Right ventricle myocardium superior (tissue), 1 donor: ENCODE measurements around the gene TCF23. TPM values are rescaled to one million over a fixed set of nuclear protein-coding genes. Genes with fewer than 3 reads are reported as not detected.
"Not testable (repeated sequence)": the region's sequence is repeated elsewhere in the genome, so short reads cannot be mapped to it uniquely, and the experiment has no call there.

Experiments
- ATAC-seq: fragments of 200-7000 bp; cut with Tn5 transposase; one replicate; pipeline ENCODE4 v1.9.1; 2020; ENCODE audit warnings: mild to moderate bottlenecking; ENCODE audit not compliant: poor library complexity
- DNase-seq: peaks from one replicate; pipeline ENCODE4 v3.0.0-alpha.2; 2020
- intact Hi-C: fragments of 100-400 bp; cut with DNase I; formaldehyde crosslinking; loops from one replicate; pipeline ENCODE4 v1.11.2; 2022
- long read RNA-seq: library from polyadenylated mRNA; unstranded; transcript quantifications from one replicate; pipeline ENCODE4 v2.0.0, GENCODE V29; 2021
- total RNA-seq: library from RNA; stranded (reverse); fragmentation: NEBNext Ultra II Directional; extraction: Animal tissue kit (Norgen Biotek cat#: 25700); gene quantifications from one replicate; pipeline ENCODE4 v1.2.1, GENCODE V29; 2021
- donor health status: DM: no; HTN: yes; CAD: no; lungs with severe emphysema.

TCF23 gene
- not detected for total RNA-seq
- long read RNA-seq: 0 reads

DNA sequence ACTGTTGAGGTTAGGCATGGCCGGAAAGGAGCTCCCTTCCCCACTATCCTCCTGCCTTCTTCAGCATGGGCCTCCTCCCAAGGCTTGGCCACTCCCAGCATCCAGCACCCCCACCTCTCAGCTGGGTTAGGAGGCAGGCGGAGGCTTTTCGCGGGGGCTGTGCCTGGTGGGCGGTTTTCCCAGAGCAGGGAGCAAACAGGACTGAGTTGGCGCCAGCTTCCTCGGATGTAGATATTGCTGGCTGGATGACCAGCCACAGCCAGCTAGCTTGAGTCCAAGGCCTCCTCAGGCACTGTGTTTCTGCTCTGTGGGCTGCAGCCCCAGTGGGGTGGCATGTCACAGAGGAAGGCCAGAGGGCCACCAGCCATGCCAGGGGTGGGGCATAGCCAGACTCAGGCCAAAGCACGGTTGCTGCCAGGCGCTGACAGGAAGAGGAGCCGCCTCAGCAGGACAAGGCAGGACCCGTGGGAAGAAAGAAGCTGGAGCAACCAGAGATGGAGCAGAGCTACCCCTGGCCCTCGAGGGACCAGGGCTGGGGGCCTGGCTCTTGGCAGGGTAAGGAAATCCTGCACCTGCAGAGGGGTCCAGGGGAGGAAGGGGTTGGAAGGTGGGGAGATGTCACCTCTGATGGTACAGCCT is at the start of gene TCF23:
Gene TCF23, plus strand, starts transcription at position 204 of the 639 bp plus-strand sequence. Its CDS starts 130 bp downstream, at position 334.
- intact Hi-C loops: no loop called here
- no peak for DNase-seq
- no peak for ATAC-seq

DNA sequence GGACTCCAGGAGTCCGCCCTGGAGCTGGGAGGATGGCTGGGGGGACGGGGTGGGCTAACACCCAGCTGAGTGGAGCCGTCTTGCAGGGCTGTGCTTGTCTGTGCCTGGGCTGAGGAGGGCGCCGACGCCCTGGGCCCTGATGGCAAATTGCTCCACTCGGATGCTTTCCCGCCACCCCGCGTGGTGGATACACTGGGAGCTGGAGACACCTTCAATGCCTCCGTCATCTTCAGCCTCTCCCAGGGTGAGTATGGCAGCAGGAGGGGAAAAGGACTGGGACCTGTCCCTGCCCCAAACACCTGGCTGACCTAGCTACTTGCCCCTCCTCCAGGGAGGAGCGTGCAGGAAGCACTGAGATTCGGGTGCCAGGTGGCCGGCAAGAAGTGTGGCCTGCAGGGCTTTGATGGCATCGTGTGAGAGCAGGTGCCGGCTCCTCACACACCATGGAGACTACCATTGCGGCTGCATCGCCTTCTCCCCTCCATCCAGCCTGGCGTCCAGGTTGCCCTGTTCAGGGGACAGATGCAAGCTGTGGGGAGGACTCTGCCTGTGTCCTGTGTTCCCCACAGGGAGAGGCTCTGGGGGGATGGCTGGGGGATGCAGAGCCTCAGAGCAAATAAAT is 49.4 kb upstream of the TCF23 start:
- intact Hi-C loops: loop anchor here (5.0 kb wide), 1 partner anchor 93 kb away; no protein-coding TSS in a partner anchor
- no peak for DNase-seq
- no peak for ATAC-seq

DNA sequence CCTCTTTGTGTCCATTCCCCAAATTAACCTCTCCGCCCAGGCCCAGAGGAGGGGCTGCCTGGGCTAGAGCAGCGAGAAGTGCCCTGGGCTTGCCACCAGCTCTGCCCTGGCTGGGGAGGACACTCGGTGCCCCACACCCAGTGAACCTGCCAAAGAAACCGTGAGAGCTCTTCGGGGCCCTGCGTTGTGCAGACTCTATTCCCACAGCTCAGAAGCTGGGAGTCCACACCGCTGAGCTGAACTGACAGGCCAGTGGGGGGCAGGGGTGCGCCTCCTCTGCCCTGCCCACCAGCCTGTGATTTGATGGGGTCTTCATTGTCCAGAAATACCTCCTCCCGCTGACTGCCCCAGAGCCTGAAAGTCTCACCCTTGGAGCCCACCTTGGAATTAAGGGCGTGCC is 48.8 kb upstream of the TCF23 start:
- ATAC-seq: no peak
- no peak for DNase-seq
- intact Hi-C loops: loop anchor here (5.0 kb wide), 1 partner anchor 177 kb away; the partner anchor contains the start of gene DNAJC5G

DNA sequence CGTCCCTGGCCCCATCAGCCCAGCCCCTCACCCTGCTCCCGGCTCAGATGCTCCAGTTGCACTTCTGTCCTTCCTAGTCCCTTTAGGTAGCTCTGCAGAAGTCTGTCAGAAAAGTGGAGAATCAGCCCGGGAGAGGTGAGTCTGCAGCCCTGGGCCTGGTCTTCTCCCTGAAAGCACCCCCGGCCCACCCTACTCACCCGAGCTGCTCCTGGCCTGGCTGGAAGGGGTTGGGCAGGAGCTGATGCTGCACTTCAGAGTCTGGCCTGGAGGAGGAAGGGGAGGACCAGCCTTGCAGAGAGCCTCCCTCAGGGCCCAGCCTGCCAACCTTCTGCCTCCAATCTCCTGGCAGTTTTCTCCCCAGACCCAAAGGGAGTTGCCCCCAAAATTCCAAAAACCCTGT is 46.5 kb upstream of the TCF23 start:
- no peak for ATAC-seq
- no peak for DNase-seq
- intact Hi-C loops: loop anchor here (5.0 kb wide), 1 partner anchor 175 kb away; the partner anchor contains the start of gene DNAJC5G

DNA sequence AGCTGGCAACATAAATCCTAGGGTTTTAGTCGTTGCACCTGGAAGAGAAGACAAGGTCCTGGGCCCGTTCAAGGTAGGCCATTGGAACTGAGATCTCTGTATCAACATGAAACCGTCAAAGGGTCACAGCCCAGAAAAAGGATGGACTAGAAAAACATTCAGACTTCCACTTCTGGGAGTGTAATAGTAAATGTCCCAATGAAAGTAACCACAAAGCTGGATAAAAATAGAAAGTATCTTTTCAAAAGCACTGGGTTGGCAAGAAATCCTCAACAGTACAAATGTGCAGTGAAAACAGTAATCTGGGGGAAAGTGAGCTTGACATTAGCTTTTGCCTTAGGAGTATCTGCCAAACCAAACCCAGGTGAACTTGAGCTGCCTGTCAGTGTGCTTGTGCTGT is 42.8 kb upstream of the TCF23 start:
- intact Hi-C loops: no loop called here
- ATAC-seq (no peak), DNase-seq (no peak)

DNA sequence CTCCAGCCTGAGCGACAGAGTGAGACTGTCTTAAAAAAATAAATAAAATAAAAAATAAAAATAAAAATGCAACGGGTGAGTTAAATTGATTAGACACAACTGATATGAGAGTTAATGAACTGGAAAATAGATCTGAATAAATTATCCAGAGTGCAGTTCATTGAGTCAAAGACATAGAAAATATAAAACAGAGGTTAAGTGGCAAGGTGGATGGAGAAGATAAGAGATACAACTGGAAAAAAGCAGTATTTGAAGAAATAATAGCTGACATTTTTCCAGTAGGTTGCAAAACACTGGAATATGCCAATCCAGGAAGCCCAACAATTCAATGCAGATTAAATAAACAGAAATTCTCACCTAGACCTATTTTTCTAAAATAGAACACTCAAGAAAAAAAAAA is 40.6 kb upstream of the TCF23 start:
- ATAC-seq: no peak
- intact Hi-C loops: no loop called here

DNA sequence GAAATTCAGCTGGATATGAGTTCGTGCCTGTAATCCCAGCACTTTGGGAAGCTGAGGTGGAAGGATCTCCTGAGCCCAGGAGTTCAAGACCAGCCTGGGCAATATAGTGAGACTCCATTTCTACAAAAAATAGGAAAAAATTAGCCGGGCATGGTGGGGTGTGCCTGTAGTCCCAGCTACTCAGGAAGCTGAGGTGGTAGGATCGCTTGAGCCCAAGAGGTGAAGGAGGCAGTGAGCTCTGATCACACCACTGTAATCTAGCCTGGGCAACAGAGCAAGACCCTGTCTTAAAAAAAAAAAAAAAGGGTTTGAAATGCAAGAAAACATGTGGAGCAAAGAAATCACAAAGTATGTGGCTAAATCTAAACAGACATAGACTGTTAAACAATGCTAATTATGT is 39.7 kb upstream of the TCF23 start:
- no peak for ATAC-seq
- no peak for DNase-seq
- intact Hi-C loops: no loop called here

More for the DNA sequence above, 40.6 kb upstream of the TCF23 start:
- DNase-seq: no peak

DNA sequence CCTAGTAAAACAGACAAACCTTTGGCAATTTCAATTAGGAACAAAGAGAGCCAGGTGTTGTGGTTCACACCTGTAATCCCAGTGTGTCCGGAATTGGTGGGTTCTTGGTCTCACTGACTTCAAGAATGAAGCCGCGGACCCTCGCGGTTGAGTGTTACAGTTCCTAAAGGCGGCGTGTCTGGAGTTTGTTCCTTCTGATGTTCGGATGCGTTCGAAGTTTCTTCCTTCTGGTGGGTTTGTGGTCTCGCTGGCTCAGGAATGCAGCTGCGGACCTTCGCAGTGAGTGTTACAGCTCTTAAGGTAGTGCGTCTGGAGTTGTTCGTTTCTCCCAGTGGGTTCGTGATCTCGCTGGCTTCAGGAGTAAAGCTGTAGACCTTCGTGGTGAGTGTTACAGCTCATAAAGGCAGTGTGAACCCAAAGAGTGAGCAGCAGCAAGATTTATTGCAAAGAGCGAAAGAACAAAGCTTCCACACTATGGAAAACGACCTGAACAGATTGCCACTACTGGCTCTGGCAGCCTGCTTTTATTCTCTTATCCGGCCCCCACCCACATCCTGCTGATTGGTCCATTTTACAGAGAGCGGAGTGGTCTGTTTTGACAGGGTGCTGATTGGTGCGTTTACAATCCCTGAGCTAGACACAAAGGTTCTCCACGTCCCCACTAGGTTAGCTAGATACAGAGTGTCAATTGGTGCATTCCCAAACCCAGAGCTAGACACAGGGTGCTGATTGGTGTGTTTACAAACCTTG is 38.0 kb upstream of the TCF23 start:
- intact Hi-C loops, DNase-seq, ATAC-seq: not testable (repeated sequence)

DNA sequence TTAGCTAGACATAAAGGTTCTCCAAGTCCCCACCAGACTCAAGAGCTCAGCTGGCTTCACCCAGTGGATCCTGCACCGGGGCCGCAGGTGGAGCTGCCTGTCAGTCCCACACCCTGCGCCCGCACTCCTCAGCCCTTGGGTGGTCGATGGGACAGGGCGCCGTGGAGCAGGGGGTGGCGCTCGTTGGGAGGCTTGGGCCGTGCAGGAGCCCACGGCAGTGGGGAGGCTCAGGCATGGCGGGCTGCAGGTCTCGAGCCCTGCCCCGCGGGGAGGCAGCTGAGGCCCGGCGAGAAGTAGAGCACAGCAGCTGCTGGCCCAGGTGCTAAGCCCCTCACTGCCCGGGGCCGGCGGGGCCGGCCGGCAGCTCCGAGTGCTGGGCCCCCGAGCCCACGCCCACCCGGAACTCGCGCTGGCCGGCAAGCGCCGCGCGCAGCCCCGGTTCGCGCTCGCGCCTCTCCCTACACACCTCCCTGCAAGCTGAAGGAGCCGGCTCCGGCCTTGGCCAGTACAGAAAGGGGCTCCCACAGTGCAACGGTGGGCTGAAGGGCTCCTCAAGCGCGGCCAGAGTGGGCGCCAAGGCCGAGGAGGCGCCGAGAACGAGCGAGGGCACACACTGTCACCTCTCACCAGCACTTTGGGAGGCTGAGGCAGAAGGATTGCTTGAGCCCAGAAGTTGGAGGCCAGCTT is 37.3 kb upstream of the TCF23 start:
- intact Hi-C loops, DNase-seq, ATAC-seq: not testable (repeated sequence)

DNA sequence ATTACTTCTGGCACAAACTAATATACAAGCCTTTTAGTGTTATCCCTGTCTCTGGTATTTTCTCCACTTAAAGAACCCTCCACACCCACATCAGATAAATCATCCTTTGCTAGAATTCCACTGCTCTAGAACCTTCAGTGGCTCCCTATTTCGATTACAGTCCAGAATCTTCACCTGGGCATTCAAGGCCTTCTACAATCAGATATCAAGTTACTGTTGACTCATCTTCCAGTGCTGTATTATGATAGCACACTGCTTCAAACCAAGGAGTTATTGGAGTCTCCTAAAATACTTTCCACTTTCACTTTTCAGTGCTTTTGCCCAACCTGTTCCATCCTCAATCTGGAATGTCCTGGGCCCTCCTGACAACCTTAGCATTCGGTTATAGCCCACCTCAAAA is 33.3 kb upstream of the TCF23 start:
- intact Hi-C loops: no loop called here
- ATAC-seq (no peak), DNase-seq (no peak)

DNA sequence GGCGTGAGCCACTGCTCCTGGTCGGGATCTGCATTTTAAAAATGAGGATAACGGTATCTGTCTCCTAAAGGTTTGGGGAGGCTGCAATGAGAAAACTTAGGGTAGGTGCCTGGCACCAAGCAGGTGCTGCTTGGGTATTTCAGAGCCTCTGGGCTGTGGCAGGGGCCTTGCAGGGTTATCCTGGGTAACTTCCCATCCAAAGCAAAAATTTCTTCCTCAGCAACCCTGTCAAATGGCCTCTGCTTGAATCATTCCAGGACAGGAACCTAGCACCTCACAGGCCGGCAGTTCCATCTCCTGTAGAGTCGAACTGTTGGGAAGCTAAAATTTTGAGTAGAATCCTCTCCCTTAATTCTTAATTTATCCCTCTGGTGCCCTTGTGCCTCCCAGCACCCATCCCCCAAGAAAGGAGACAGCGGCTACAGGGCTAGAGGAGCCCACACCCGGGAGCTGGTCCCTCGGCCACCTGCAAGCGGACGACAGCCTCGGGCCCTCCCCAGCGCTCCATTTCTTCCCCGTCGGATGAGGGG is 30.7 kb upstream of the TCF23 start:
- DNase-seq (no peak), ATAC-seq (no peak)
- intact Hi-C loops: no loop called here

DNA sequence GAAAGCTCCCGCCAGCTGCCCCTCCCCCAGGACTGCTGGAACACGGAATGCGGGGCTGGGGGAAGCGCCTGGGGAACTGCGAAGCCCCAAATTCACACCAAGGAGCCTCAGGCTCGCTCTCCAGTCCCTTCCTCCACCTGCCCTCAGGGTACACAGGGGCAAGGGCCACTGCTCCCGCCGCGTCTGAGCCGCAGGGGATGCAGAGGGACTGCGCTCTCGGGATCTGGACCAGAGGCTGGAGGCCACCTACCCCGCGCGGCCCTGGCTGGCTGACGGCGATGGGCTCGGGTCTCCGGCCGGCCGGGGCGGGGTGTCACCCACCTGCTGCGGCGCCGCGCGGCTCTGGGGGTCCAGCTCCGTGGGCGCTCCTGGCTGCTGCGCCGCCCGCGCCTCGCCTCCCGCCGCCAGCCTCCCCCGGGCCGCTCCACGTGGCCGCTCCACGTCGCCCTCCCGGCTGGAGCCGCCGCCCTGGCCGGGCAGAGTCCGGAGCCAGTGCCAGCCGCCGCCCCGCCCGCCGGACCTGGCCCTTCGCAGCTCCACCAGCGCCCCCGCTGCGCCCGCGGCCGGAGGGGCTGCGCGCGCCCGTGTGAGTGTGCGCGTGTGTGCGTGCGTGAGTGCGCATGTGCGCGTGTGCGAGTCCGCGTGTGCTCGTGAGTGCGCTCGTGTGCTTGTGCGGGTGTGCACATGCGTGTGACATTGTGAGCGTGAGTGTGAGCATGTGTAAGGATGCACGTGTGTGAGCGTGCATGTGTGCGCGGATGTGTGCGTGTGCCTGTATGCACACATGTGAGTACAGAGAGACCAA is 30.1 kb upstream of the TCF23 start, which contains the start of gene CGREF1:
Gene CGREF1, minus strand, starts transcription at position 604 of the 805 bp plus-strand sequence. CDS start 14,762 bp downstream, outside the sequence.
- no peak for DNase-seq
- intact Hi-C loops: no loop called here
- no peak for ATAC-seq

DNA sequence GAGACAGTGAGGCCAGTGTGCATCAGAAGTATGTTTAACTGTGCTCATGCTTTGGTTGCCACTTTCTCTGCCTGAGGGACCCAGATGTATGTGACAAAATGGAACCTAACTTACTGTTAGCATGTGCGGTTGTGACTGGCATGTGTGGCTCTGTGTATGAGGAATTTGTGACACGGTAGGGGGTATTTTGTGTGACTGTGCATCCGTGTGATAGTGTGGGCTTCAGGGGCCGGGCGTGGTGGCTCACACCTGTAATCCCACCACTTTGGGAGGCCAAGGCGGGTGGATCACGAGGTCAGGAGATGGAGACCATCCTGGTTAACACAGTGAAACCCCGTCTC is 29.5 kb upstream of the TCF23 start:
- DNase-seq, ATAC-seq, intact Hi-C loops: not testable (repeated sequence)

DNA sequence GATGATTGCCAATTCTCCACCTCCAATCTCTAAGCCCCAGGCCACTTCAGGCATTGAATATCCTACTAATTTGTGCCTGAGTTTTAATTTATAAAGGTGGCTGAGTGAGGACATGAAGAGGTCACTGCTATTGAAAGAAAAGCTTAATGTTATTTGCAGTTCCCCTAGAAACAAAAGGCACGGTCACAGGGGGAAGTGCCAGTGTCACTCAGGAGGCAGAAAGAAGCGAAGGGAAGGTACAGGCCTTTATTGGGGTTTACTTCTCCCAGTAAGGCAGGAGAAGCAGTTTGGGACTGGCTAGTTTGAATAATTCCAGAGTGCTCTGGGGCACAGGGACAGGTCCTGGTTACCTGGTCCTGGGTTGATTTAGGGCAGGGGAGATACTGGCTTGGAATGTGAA is 26.9 kb upstream of the TCF23 start:
- intact Hi-C loops: no loop called here
- DNase-seq (no peak), ATAC-seq (no peak)

DNA sequence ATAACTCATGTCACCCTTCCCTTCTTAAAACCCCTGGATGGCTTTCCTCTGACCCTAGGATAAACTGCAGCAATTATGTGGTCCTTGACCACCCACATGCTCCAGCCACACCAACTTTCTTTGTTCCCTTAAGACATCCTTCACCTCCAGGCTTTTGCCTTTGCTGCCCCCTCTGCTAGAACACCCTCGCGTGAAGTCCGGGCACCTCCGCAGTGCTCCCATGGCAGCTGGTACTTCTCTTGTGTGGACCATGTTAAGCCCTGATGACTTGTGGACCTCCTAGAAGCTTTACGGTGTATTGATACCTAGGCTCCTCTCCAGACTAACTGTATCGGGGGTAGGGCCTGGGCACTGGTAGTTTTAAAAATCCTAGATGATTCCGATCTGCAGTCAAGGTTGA is 26.0 kb upstream of the TCF23 start:
- intact Hi-C loops: no loop called here
- no peak for DNase-seq
- ATAC-seq: no peak

DNA sequence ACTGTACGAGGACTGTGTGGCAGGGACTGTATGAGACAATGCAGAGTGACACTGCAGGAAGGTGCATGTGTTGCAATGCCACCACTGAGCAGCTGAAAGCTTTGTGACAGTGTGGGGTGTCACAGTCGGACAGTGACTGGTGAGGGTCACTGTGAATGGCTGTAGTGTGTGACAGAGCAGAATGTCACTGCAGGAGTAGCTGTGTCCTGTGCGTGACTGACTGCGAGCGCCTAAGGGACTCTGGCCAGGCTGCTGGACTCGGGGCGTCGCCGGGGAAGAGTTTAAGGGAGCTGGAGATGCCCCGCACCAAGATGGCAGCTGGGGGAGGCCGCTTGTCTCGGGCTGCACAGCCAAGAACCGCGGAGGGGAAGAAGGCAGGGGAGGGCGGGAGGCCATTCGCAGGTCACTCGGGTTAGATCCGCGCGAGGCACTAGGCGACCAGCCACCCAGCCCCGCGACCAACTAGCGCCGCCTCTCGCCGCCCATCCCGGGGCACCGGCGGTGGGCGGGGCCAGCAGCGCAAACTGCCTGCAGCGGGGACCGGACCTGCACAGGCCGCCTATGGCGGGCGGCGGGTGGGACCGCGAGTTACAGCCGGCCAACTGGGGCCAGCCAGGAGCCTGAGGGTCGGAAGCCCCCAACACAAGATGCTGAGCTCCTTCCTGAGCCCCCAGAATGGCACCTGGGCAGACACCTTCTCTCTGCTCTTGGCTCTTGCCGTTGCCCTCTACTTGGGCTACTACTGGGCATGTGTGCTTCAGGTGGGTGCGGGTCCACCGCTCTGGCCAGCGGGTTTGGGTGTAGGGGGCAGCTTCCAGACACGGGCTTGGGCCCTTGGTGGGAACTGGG is 25.3 kb upstream of the TCF23 start, which contains the start of gene ABHD1:
Gene ABHD1, plus strand, starts transcription at position 514 of the 849 bp plus-strand sequence. Its CDS starts 134 bp downstream, at position 648.
- intact Hi-C loops: no loop called here
- peak; percentile 87 for DNase-seq
- peak; percentile 94 for ATAC-seq

DNA sequence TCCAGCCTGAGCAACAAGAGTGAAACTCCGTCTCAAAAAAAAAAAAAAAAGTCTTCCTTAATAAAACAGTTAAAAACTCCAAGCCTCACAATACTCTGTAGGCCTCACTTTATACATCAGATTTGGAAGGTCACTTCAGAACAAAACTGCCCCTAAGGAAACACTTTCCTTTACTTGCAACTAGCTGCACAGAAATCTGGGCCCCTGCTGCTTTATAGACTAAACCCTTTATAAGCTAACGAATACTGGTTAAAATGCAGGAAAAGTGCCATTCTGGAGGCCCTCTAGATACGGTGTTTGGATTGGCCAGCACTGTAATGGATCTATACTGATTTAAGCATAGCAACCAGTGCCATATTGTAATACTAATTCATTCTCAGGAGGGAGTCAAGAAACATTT is 23.7 kb upstream of the TCF23 start:
- DNase-seq (no peak), ATAC-seq (no peak)
- intact Hi-C loops: no loop called here
